ENCODE data around the gene JAKMIP3.

The JAKMIP3 gene

DNA sequence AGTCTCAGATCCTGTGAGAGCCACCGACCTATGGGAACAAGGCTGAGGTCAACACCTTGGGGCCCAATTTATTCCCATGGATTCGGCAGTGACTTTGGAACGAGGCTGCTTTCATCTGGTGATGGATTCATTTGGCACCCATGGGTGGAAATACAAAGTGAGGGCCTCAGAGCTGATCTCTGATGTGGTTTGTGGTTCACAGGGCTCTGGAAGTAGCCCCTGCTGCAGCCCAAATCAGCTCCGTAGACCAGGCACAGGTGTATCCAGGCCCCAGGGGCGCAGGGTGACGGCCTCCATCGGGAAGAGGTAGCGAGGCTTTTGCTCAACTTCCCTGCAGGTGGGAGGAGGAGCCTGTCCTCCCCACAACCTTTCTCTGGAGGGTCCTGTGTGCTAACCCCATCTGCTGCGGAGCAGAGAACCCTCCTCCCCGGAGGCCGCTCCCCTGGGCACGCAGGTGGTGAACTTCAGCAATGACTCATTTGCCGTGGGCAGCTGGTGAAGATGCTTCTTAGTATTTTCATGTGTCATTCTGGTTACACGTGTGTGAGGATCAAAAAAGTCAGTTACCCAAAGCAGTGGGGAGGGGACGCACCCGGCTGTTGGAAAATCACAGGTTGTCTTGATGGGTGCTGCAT lies 7.5 kb upstream of the JAKMIP3 start (continued):
- TF ChIP-seq, protein P1, sequence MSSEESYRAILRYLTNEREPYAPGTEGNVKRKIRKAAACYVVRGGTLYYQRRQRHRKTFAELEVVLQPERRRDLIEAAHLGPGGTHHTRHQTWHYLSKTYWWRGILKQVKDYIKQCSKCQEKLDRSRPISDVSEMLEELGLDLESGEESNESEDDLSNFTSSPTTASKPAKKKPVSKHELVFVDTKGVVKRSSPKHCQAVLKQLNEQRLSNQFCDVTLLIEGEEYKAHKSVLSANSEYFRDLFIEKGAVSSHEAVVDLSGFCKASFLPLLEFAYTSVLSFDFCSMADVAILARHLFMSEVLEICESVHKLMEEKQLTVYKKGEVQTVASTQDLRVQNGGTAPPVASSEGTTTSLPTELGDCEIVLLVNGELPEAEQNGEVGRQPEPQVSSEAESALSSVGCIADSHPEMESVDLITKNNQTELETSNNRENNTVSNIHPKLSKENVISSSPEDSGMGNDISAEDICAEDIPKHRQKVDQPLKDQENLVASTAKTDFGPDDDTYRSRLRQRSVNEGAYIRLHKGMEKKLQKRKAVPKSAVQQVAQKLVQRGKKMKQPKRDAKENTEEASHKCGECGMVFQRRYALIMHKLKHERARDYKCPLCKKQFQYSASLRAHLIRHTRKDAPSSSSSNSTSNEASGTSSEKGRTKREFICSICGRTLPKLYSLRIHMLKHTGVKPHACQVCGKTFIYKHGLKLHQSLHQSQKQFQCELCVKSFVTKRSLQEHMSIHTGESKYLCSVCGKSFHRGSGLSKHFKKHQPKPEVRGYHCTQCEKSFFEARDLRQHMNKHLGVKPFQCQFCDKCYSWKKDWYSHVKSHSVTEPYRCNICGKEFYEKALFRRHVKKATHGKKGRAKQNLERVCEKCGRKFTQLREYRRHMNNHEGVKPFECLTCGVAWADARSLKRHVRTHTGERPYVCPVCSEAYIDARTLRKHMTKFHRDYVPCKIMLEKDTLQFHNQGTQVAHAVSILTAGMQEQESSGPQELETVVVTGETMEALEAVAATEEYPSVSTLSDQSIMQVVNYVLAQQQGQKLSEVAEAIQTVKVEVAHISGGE (tag by site-specific recombination; conservative IDR thresholded peaks at IDR 0.05; ENCODE audit: low read depth), result no peak
- TF ChIP-seq ZNF138 (tag by site-specific recombination; IDR thresholded peaks at IDR 0.05; ENCODE audit: borderline replicate concordance) (no peak), ZNF423 (tag by site-specific recombination; IDR thresholded peaks at IDR 0.05) (no peak), ZNF174 (tag by site-specific recombination; IDR thresholded peaks at IDR 0.05) (no peak), ZNF175 (tag by site-specific recombination; IDR thresholded peaks at IDR 0.05) (no peak), ZNF558 (tag by site-specific recombination; IDR thresholded peaks at IDR 0.05) (no peak)
- TF ChIP-seq, protein P2, sequence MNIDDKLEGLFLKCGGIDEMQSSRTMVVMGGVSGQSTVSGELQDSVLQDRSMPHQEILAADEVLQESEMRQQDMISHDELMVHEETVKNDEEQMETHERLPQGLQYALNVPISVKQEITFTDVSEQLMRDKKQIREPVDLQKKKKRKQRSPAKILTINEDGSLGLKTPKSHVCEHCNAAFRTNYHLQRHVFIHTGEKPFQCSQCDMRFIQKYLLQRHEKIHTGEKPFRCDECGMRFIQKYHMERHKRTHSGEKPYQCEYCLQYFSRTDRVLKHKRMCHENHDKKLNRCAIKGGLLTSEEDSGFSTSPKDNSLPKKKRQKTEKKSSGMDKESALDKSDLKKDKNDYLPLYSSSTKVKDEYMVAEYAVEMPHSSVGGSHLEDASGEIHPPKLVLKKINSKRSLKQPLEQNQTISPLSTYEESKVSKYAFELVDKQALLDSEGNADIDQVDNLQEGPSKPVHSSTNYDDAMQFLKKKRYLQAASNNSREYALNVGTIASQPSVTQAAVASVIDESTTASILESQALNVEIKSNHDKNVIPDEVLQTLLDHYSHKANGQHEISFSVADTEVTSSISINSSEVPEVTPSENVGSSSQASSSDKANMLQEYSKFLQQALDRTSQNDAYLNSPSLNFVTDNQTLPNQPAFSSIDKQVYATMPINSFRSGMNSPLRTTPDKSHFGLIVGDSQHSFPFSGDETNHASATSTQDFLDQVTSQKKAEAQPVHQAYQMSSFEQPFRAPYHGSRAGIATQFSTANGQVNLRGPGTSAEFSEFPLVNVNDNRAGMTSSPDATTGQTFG (tag by site-specific recombination; IDR thresholded peaks at IDR 0.05; ENCODE audit: borderline replicate concordance), result no peak
- TF ChIP-seq, protein P3, sequence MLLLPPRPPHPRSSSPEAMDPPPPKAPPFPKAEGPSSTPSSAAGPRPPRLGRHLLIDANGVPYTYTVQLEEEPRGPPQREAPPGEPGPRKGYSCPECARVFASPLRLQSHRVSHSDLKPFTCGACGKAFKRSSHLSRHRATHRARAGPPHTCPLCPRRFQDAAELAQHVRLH (tag by site-specific recombination; IDR thresholded peaks at IDR 0.05), result no peak

DNA sequence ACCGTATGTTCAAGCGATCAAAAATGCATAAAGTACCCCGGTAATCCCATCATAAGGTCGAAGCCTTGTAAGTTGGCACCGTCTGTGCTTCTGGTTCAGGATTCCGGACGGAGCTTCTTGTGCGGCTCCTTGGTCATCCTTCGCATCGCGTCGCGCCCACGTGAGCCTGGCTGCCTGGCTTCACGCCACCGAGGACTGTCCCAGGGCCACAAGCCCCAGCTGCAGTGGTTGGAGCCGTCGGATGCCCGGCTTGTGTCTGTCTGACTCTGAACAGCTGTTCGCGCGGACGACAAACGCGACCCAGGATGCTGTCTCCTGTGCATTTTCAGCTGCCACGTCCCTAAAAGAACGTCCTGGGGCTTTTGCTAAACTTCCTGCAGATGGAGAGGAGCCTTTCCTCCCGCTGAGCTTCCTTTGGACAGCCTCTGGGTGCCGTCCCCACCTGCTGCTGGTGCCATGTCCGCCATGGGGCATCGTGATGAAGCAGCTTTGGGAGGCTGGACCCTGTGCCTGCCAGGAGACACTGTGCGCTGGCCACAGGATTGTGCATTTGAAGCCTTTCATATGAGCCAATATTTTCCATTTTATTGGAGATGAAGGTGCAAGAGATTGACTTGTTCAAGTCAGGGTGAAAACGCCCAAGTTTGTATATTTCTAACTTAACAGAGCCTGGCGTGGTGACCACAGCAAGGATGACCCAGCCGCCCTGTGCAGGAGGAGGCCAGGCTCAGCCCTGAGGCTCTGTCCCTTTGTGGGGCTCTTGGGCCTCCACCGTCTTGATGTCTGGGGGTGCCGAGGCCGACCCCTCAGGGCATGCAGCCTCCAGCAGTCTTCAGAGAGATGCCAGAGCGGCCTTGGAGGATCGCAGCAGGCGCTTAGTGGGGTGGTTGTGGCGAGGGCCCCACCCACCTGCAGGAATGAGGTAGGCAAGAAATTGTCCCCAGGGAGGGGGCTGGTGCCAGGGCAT lies 6.7 kb upstream of the JAKMIP3 start:
- Histone ChIP-seq H3K4me3 (ENCODE audit: low read depth, low read length) (no peak overlapping the region), H3K9me3 (ENCODE audit: control insufficient read depth, insufficient read depth, low read depth, low read length) (no peaks in the 10 kb centered on the region; the same call in 1 of the 2 replicates), H3K27ac (ENCODE audit: extremely low read depth, low read depth, low read length) (no peak overlapping the region), H3K4me1 (ENCODE audit: control insufficient read depth, insufficient read depth, low read length) (no peaks in the 10 kb centered on the region), H3K36me3 (ENCODE audit: control insufficient read depth in 2 of 2, insufficient read depth in 1 of 2, low read length in 2 of 2) (no peaks in the 10 kb centered on the region)
- ChIA-PET POLR2A (no interaction called here), CTCF (no interaction called here)
- no peak for TF ChIP-seq ZNF138 (tag by site-specific recombination; IDR thresholded peaks at IDR 0.05; ENCODE audit: borderline replicate concordance)
- no peak for TF ChIP-seq ZBTB8A (tag by site-specific recombination; IDR thresholded peaks at IDR 0.05)
- no peak for TF ChIP-seq ZNF777 (tag by site-specific recombination; IDR thresholded peaks at IDR 0.05; ENCODE audit: borderline replicate concordance)
- no peak for TF ChIP-seq ZNF621 (tag by site-specific recombination; IDR thresholded peaks at IDR 0.05)
- no peak for TF ChIP-seq ZNF324 (tag by site-specific recombination; IDR thresholded peaks at IDR 0.05)
- TF ChIP-seq, protein P4, sequence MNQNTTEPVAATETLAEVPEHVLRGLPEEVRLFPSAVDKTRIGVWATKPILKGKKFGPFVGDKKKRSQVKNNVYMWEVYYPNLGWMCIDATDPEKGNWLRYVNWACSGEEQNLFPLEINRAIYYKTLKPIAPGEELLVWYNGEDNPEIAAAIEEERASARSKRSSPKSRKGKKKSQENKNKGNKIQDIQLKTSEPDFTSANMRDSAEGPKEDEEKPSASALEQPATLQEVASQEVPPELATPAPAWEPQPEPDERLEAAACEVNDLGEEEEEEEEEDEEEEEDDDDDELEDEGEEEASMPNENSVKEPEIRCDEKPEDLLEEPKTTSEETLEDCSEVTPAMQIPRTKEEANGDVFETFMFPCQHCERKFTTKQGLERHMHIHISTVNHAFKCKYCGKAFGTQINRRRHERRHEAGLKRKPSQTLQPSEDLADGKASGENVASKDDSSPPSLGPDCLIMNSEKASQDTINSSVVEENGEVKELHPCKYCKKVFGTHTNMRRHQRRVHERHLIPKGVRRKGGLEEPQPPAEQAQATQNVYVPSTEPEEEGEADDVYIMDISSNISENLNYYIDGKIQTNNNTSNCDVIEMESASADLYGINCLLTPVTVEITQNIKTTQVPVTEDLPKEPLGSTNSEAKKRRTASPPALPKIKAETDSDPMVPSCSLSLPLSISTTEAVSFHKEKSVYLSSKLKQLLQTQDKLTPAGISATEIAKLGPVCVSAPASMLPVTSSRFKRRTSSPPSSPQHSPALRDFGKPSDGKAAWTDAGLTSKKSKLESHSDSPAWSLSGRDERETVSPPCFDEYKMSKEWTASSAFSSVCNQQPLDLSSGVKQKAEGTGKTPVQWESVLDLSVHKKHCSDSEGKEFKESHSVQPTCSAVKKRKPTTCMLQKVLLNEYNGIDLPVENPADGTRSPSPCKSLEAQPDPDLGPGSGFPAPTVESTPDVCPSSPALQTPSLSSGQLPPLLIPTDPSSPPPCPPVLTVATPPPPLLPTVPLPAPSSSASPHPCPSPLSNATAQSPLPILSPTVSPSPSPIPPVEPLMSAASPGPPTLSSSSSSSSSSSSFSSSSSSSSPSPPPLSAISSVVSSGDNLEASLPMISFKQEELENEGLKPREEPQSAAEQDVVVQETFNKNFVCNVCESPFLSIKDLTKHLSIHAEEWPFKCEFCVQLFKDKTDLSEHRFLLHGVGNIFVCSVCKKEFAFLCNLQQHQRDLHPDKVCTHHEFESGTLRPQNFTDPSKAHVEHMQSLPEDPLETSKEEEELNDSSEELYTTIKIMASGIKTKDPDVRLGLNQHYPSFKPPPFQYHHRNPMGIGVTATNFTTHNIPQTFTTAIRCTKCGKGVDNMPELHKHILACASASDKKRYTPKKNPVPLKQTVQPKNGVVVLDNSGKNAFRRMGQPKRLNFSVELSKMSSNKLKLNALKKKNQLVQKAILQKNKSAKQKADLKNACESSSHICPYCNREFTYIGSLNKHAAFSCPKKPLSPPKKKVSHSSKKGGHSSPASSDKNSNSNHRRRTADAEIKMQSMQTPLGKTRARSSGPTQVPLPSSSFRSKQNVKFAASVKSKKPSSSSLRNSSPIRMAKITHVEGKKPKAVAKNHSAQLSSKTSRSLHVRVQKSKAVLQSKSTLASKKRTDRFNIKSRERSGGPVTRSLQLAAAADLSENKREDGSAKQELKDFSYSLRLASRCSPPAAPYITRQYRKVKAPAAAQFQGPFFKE (tag by site-specific recombination; IDR thresholded peaks at IDR 0.05; ENCODE audit: borderline replicate concordance), result no peak
- no peak for TF ChIP-seq ZNF600 (tag by site-specific recombination; IDR thresholded peaks at IDR 0.05)
- no peak for TF ChIP-seq KLF1 (tag by site-specific recombination; IDR thresholded peaks at IDR 0.05)
- TF ChIP-seq ZBTB7A (tag by site-specific recombination; IDR thresholded peaks at IDR 0.05; ENCODE audit: low read depth), result no peak

All from HEK293 (cell line).